OCI-LY3 (cell line): ENCODE measurements around the gene SIGLEC11.

Source experiments
- H2AFZ ChIP-seq: fragments of 200-600, 300-600 bp; shearing (Covaris generic); 2 replicates; pipeline ENCODE4 v1.6.0; 2014; ENCODE audit warnings: antibody characterized with exemption, low read depth, low read length
- H3K27ac ChIP-seq: fragments of 200-600, 300-600 bp; sonication (generic); 2 replicates; pipeline ENCODE4 v1.5.1; 2014; ENCODE audit warnings: mild to moderate bottlenecking, low read length, moderate library complexity, mixed read lengths
- H3K27me3 ChIP-seq: fragments of 200-600, 300-600 bp; sonication (generic); 2 replicates; pipeline ENCODE4 v1.6.1; 2014; ENCODE audit warnings: low read depth, low read length, mixed read lengths
- H3K36me3 ChIP-seq: fragments of 200-600, 300-600 bp; sonication (generic); replicated peaks from 2 replicates; pipeline ENCODE3; 2014; ENCODE audit warnings: low read depth, low read length, mixed read lengths
- H3K4me1 ChIP-seq: fragments of 300-600, 200-600 bp; sonication (generic); 2 replicates; pipeline ENCODE4 v1.6.1; 2014; ENCODE audit warnings: low read length, mixed read lengths
- H3K4me2 ChIP-seq: fragments of 200-600, 300-600 bp; sonication (generic); 2 replicates; pipeline ENCODE4 v1.6.1; 2014; ENCODE audit warnings: low read length, mixed read lengths
- H3K4me3 ChIP-seq: fragments of 300-600, 200-600 bp; sonication (generic); 2 replicates; pipeline ENCODE4 v1.5.1; 2014; ENCODE audit warnings: antibody characterized with exemption, mild to moderate bottlenecking, low read length, moderate library complexity
- H3K79me2 ChIP-seq: fragments of 300-600, 200-600 bp; shearing (Covaris generic); 2 replicates; pipeline ENCODE4 v1.6.1; 2014; ENCODE audit warnings: mild to moderate bottlenecking, low read length, mixed read lengths
- H3K9ac ChIP-seq: fragments of 300-600, 200-600 bp; shearing (Covaris generic); 2 replicates; pipeline ENCODE4 v1.6.0; 2014; ENCODE audit warnings: mild to moderate bottlenecking, low read length, moderate library complexity
- H3K9me3 ChIP-seq: fragments of 200-600, 300-600 bp; shearing (Covaris generic); 2 replicates; pipeline ENCODE4 v1.6.1; 2014; ENCODE audit warnings: low read length, mixed read lengths; ENCODE audit not compliant: insufficient read depth
- H4K20me1 ChIP-seq: fragments of 200-600, 300-600 bp; sonication (generic); 2 replicates; pipeline ENCODE4 v1.6.1; 2016; ENCODE audit warnings: low read length, mixed read lengths; ENCODE audit not compliant: insufficient read depth
- EZH2phosphoT487 ChIP-seq: fragments of 200-600 bp; shearing (Covaris generic); IDR thresholded peaks from 2 replicates; pipeline ENCODE4 v1.6.1; 2018; ENCODE audit warnings: antibody characterized with exemption, mixed run types, low read depth
- TF ChIP-seq, protein P1 (sequence below): fragments of 200-600, 300-600 bp; sonication (generic); IDR thresholded peaks from 2 replicates; pipeline ENCODE4 v1.5.1; 2014; ENCODE audit warnings: antibody characterized with exemption, low read length, low read depth

The SIGLEC11 gene

DNA sequence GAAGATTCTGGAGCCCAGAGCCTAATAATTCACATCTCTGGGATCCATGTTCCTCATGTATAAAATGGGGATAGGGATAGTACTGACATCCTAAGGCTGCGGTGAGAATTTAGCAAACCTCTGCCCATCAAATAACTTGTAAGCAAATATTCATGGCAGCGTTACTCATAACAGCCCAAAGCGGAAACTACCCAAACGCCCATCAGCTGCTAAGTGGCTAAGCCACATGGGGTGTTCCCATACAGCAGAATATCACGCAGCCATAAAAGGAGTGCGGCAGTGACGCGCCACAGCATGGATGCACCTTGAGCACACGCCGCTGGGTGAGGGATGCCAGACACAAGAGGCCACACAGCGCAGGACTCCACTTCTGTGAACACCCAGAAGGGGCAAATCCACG lies 44.5 kb upstream of the SIGLEC11 start:
- no peak overlapping the region for H3K9ac ChIP-seq
- no peak overlapping the region for H3K27ac ChIP-seq
- H3K27me3 ChIP-seq = no peaks in the 10 kb centered on the region
- H3K4me3 ChIP-seq = no peak overlapping the region
- H3K36me3 ChIP-seq = peaks cover 35% of the 10 kb centered on the region
- H3K9me3 ChIP-seq = no peaks in the 10 kb centered on the region
- peaks cover 17% of the 10 kb centered on the region for H3K4me1 ChIP-seq
- H3K79me2 ChIP-seq = no peaks in the 10 kb centered on the region
- TF ChIP-seq, protein P1, sequence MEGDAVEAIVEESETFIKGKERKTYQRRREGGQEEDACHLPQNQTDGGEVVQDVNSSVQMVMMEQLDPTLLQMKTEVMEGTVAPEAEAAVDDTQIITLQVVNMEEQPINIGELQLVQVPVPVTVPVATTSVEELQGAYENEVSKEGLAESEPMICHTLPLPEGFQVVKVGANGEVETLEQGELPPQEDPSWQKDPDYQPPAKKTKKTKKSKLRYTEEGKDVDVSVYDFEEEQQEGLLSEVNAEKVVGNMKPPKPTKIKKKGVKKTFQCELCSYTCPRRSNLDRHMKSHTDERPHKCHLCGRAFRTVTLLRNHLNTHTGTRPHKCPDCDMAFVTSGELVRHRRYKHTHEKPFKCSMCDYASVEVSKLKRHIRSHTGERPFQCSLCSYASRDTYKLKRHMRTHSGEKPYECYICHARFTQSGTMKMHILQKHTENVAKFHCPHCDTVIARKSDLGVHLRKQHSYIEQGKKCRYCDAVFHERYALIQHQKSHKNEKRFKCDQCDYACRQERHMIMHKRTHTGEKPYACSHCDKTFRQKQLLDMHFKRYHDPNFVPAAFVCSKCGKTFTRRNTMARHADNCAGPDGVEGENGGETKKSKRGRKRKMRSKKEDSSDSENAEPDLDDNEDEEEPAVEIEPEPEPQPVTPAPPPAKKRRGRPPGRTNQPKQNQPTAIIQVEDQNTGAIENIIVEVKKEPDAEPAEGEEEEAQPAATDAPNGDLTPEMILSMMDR = no peak
- no peak for TF ChIP-seq EZH2phosphoT487
- H3K4me2 ChIP-seq = no peak overlapping the region
- no peak overlapping the region for H2AFZ ChIP-seq
- H4K20me1 ChIP-seq = peaks cover 12% of the 10 kb centered on the region

DNA sequence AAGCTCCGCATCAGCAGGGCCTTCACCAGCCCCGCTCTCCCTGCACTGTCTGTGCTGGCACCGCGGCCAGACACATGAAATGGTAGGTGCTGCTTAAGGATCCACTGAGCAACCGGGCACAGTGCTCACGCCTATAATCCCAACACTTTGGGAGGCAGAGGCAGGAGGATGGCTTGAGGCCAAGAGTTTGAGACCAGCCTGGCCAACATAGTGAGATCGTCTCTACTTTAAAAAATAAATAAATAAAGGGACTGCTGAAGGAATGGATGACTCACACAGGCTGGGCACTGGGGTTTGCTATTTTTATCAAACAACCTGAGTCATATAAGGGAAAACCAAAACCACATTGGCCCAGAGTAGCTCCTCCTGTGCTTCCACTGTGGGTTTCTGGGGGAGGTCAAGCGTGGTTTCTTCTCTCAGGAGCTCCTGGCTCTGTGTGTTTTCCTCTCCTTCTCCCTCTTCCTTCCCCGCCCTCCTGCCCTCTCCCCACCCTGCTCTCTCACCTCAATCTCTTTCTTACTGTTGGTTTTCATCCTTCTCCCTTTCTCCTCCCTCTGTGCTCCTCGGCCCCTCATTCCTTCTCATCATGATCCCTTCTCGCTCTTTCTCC lies 42.9 kb upstream of the SIGLEC11 start:
- Histone ChIP-seq H3K79me2 (no peaks in the 10 kb centered on the region), H3K4me2 (no peak overlapping the region), H3K36me3 (peaks cover 43% of the 10 kb centered on the region), H3K4me1 (peaks cover 17% of the 10 kb centered on the region), H4K20me1 (peaks cover 12% of the 10 kb centered on the region), H3K27ac (no peak overlapping the region), H3K9ac (no peak overlapping the region), H3K4me3 (no peak overlapping the region), H3K9me3 (no peaks in the 10 kb centered on the region), H3K27me3 (no peaks in the 10 kb centered on the region), H2AFZ (no peak overlapping the region)
- TF ChIP-seq, protein P1 = no peak
- no peak for TF ChIP-seq EZH2phosphoT487

DNA sequence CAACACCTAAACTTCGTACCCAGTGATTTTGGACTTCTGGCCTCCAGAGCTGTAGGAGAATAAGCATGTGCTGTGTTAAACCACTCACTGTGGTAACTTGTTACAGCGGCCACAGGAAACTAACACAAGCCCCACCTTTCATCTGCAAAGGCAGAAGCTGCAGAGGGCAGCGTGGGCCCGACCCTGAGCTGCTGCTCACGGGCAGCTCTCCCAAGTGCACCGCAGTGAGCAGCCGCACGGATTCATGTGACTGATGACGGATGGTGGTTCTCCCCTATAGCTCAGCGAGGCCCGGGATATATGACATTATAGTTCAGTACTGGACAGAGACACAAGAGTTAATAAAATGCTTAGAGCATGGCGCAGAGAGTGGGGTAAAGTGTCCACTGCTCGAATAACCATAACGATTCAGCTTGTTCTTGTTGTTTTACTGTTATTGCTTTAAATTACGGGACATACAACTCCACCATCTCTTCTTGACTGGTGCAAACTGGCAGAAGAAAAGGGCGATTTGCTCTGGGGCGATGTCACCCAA lies 42.3 kb upstream of the SIGLEC11 start:
- H3K4me1 ChIP-seq = peaks cover 17% of the 10 kb centered on the region
- H2AFZ ChIP-seq = no peak overlapping the region
- H3K9ac ChIP-seq = no peak overlapping the region
- no peak overlapping the region for H3K4me3 ChIP-seq
- no peak overlapping the region for H3K4me2 ChIP-seq
- H3K79me2 ChIP-seq = no peaks in the 10 kb centered on the region
- no peaks in the 10 kb centered on the region for H3K27me3 ChIP-seq
- no peaks in the 10 kb centered on the region for H3K9me3 ChIP-seq
- TF ChIP-seq, protein P1 = no peak
- TF ChIP-seq EZH2phosphoT487 = no peak
- H3K36me3 ChIP-seq = peaks cover 43% of the 10 kb centered on the region
- no peak overlapping the region for H3K27ac ChIP-seq
- H4K20me1 ChIP-seq = peaks cover 12% of the 10 kb centered on the region

DNA sequence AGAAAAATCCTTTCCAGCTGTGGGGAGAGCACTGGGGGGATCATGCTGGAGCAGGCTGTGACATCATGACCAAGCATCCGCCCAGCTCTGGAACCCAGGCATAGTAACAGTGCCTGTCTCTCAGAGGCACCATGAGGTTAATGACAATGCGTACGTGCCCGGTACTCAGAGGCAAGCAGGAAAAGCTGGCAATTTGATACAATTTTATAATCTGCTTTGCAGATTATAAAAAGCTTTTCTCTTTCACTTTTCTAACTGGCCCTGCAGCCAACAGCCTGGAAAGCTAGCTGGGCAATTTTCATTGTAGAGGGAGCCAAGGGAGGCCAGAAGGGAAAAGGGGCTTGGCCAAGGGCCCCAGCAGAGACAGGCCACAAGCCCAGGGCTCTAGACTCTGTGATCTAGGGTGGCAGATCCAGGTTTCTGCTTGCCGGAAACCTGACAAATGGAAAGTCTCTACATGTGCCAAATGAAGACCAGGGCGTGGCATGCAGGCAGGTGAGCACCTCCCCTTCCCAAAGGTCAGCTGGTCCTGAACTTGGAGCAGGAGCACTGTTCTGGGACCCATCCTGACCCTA lies 41.5 kb upstream of the SIGLEC11 start:
- no peak for TF ChIP-seq EZH2phosphoT487
- TF ChIP-seq, protein P1 = no peak
- Histone ChIP-seq H2AFZ (no peak overlapping the region), H3K36me3 (peaks cover 42% of the 10 kb centered on the region), H3K27ac (no peak overlapping the region), H3K9me3 (no peaks in the 10 kb centered on the region), H4K20me1 (peaks cover 12% of the 10 kb centered on the region), H3K9ac (no peak overlapping the region), H3K4me2 (no peak overlapping the region), H3K4me3 (no peak overlapping the region), H3K4me1 (peaks cover 17% of the 10 kb centered on the region), H3K27me3 (no peaks in the 10 kb centered on the region), H3K79me2 (no peaks in the 10 kb centered on the region)
